CD4-positive, alpha-beta T cell treated with Interleukin-17A for 4 hours (primary cell): ENCODE measurements around the gene NPAS2.
A peak's percentile ranks its signal among the peaks of the same experiment; 100 is the strongest.

ENCODE experiments used
- DNase-seq: peaks from one replicate; pipeline ENCODE4 v3.0.0-alpha.2; 2020; ENCODE audit warnings: mixed read lengths

Gene NPAS2

DNA sequence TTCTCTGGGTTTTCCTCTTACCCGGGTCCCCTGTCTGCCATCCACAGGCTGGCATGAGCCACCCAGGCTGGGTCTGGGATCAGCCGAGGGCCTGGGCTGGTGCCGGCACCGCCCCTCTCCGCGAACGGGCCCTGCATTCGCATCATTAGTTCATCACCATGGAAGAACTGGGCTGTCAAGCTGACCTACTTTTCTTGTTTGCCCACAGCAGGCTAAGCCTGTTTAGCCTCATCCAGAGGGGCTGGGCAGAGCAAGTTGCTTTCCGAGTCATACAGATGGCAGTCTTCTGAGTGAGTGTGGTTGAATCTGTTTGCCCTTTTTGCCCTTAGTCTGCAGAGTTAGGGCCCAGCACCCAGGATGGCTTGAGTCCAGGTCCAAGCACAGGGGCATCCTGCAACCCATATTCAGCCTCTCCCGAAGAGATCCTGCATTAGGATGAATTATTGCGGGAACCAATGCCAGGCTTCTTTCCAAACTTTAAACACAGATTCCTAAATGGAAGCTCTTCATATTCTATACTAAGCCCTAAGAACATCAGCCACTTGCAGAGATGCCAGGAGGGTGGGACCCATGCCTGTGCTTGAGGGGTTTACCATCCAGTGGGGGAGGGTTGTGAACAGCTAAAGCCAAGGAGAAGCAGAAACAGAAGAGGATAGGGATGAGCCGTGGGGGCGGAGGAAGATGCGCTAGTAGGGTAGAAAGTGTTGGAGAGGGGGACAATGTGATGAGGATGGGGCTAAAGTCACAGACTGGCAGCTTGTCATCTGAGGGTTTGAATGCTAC lies 68.0 kb downstream of the NPAS2 start:
- DNase-seq = no peak

DNA sequence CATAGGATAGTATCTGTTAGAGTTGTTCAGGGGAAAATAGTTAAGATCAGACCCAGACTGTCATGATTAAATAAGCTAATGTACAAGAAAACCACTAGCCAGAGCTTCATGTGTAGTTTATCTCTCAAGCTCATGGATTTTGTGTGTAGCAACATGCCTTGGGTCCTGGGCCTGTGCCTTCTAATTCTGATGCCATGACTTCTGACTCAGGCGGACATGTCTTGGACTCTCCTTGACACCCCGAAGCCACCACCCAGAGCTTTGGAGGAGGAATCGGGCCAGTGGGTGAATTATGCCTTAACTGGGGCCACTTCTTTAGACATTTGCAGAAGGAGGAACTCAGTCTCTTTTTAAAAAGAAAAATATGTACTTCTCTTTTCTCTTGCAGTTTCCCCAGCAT lies 68.7 kb downstream of the NPAS2 start:
- DNase-seq = no peak

DNA sequence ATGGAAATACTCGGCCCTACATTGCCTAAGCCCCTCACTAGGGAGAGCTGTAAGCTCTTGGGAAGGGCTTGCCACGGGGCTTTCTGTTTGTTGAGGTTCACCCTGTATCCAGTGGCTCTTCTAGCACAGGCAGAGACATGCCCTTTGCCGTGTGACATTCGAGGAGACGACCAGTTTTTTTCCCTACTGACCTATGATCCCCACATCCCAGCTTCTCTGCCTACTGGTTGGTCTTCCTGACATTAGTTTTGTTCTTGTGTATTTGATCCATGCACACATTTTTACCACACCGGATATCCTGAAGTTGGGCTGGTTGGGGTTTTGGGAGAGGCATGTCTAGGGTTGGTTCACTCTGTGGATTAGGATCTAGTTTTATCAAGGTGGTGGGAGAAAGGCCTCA lies 69.3 kb downstream of the NPAS2 start:
- DNase-seq = no peak

DNA sequence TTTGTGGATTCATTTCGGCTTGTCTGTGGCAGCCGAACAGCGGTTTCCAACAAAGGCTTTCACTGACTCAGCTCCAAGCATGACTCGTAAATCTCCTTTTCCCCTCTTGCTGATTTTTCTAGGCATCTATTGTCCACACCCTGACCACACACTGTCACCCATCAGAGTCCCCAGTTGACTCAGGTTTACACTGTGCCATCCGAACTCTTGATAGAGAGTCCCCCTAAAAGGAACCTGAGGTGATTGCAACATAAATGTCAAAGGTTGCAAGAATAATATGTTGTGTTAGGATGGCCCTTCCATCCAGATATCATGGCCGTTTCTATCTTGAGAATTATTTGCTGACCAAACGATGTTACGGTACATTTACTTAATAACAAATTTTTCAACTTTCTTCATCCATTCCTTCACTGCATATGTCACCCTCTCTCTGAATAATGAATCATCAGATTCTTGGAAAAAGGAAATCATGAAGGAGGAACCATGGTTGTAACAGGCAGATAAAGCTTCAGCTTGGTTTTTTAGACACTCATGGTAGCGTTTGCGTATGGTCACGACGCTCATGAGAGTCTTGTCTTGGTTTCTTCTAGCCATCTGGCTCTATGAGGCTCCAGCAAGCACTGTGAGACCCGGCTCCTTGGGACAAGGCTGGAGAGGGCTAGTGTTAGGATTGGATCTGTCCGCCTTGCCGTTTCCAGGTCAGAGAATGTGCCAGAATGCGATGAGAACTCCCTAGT lies 72.1 kb downstream of the NPAS2 start:
- no peak for DNase-seq

DNA sequence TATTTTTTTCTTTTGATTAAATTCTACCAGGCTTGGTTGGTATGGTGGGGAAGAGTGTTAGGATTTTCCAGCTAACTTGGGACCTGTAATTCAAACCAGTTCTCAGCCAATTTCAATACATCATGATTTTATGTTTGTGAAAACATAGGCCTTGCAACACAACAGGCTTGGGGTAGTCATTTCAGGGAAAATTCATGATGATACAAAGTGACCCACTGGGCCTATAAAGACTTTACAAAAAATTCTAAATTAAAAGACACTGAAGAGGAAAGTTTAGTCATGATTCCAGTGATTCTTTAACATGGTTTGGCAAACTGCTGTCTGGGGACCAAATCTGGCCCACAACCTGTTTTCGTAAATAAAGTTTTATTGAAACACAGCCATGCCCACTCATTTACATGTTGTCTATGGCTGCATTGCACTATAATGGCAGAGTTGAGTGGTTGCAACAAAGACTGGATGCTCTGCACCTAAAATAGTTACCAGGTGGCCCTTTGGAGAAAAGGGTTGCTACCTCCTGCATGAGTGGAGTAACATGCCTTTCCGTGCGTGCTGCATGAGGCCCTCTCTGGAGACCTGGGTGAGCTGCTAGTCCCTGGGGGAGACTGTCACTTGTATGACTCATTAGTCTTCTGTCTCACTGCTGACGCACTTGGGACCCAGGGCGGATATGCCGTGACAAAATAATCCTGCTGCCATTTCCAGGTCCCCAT lies 73.6 kb downstream of the NPAS2 start:
- no peak for DNase-seq

DNA sequence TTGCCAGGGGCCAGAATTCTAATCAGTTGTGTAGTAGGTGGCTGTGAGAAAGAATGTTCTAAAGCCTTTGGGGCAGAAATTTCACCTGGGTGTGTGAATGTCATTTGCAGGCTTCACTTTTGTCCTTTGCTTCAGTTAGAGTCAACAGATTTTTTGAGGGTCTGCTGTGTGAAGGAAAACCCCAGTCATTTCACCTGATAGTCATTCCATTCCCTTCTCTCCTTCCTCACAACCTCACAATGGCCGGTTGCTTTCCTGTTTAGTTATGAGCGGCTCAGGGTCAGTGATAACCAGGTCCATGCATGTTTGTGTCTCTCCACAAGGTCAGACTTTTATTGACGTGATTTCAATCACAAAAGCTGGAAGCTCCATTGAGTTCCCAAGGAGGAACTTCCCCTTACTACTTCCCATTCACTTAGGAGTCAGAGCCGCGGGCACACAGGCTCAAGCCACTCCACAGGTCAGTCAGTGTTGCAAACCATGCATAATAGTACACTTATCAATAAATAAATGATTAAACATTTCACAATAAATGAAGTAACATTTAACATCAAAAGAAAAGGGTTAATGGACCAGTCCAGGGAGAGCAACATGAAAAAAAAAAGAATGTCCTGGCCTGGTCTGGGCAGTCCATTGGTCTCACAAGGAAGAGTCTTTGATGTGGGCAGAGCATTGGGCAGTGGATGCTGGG lies 74.3 kb downstream of the NPAS2 start:
- DNase-seq = no peak

DNA sequence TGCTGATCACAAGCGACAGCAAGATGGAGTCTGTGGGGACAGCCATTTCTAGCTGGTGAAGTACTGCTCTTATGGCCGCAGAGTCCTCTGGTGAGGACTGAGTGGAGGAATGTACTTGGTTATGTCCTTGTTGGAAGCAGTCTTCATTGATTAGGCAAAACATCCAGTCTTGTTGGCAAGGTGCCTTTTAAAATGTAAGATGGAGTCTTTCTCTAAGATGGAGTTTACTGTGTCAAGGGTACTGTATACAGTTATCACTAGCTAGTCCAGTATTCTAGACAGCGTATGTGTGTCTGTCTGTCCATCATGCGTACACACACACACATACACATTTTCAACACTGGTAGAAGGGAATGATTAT lies 74.8 kb downstream of the NPAS2 start:
- DNase-seq = no peak

DNA sequence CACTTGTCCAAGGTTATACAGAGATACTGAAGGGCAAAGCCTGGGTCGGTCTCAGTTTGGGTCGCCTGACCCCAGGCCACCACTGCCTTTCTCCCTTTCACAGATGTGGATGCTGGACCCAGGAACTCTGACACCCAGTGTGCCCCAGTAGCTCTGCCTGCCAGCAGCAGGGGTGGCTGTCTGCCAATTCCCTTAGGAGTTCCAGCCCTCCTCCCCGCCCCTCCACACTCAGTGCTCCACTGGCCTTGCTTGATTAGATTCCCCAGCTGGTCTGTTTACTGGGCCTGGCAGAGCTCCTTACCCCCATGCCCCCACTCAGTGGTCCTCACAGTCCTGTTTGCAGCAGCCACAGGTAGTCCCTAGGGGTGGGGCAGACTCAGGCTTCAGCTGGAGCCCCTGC lies 75.5 kb downstream of the NPAS2 start:
- no peak for DNase-seq

DNA sequence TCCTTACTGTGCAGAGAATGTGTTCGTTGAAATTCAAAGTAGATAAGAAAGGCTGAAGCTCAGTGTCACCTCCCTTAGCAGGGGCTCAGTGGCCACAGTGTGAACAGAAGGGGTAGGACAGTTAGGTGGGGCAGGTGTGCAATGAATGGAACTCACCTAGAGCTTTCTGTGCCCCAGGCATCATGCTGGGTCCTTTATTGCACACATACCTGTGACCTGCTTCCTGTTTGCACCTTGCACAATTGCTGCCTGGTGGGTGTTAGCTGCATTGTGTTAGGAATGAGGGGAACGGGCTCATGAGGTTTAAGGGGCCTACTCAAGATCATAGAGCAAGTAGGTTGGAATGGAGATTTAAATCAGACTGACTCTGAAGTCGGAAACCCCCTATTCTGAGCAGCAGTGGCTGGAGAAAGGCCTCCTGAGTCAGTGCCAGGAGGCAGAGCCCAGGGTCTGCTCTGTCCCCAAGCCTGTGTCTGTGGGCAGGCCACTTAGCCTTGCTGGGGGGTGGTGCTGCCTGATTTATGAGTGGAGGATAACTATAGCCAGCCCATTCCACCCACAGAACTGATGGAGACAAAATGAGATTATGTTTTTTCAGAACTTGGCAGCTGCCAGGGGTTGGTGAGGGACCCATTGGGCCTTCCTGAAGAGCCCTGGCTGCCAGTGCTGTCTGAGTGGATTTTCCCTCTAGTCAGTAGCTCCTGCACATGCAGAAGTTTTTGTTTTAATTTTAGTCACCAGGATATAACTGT lies 76.2 kb downstream of the NPAS2 start:
- DNase-seq = no peak

DNA sequence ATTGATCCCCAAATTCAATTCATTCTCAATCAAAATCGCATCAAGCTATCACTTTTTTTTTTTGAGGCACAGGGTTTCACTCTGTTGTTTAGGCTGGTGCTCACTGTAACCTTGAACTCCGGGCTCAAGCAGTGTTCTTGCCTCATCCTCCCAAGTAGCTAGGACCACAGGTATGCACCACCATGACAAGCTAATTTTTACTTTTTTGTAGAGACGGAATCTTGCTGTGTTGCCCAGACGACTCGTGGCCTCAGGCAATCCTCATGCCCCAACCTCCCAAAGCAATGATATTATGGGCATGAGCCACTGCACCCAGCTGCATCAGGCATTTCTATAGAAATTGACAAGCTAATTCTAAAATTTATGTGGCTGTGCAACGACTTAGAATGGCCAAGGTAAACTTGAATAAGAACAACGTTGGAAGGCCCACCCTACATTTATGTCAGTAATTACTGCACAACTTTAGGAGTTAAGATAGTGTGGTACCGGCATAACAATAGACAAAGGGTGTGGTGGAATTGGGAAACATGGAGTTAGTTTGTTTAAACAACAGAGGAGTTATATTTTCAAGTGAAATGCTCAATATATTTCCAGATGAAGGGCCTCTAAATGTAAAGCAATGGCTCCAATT lies 78.2 kb downstream of the NPAS2 start:
- DNase-seq = no peak

DNA sequence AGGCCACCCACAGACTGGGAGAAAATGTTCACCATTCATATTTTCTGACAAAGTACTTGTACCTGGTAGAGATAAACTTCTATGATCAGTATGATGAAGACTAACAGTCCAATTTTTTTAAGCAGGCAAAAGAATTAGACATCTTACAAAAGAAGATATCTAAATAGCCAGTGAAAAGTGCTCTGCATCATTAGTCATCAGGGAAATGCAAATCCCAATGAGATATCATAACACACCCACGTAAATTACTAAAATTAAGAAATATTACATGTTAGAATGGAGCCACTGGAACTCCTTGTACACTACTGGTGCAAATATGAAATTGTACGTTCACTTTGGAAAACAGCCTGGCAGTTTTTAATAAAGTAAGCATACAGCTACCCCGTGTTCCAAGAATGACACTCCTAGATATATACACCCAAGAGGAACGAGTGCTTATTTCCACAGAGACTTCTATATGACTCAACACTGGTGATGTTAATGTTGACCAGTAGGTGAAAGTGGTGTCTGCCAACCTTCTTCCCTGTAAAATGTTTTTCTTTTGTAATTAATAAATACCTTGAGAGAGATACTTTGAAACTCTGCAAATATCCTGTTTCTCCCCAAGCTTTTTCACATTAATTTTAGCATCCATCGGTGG lies 80.3 kb downstream of the NPAS2 start:
- no peak for DNase-seq

DNA sequence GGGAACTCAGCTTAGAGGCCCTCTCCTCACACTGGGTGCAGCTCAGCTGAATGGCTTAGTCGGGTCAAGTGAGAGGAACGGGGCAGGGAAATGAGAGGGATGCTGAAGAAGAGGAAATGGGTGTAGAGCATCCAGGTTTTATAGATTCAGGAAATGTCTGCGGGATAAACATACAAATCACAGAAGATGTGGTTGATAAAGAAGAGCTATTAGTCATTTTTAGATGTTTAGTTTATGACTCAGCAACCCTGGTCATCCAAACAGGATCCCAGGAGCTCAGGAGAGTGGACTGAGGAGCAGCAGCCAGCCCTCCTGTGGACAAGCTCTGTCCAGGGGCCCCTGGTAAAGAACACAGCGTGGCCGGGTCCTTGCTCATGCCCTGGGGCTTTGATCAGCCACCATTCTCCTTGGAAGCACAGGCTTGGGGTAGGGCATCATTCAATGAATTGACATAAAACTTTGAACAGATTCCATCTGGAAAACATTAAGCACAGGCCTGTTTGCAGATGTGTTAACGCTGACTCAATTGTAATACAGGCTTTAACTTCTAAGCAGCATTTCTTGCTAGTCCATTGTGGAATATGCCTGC lies 83.0 kb downstream of the NPAS2 start:
- DNase-seq = no peak

DNA sequence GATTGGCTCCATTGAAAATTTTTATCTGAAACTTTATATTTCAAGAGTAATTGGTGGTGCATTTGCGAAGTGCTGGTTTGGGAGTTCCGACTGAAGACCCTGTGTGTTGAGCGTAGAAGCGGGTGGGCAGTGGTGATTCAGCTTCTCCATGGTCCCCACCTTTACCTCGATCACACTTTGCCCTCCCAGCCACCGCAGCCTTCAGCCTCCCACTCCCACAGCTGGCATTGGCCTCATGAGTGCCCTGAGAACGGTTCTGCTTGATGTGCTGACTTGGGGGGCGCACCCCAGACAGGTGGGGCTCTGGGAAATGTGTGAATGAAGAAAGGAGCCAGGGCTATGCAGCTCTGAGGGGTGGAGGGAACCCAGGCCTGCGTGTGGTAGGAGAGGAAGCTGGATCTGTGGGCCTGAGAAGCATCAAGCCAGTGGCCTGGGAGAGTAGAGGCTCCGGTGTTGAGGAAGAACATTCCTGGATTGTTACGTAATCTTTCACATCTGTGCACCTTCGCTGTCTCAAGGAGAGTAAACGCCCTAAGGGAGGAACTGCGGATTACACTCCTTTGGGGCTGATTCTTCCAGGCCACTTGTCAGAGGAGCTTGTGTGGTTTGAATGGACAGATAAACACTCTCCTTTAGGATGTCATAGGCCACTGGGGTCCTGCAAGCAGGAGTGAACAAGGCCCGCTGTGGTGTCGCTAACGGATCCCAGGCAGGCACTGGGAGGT lies 83.8 kb downstream of the NPAS2 start:
- DNase-seq = no peak

DNA sequence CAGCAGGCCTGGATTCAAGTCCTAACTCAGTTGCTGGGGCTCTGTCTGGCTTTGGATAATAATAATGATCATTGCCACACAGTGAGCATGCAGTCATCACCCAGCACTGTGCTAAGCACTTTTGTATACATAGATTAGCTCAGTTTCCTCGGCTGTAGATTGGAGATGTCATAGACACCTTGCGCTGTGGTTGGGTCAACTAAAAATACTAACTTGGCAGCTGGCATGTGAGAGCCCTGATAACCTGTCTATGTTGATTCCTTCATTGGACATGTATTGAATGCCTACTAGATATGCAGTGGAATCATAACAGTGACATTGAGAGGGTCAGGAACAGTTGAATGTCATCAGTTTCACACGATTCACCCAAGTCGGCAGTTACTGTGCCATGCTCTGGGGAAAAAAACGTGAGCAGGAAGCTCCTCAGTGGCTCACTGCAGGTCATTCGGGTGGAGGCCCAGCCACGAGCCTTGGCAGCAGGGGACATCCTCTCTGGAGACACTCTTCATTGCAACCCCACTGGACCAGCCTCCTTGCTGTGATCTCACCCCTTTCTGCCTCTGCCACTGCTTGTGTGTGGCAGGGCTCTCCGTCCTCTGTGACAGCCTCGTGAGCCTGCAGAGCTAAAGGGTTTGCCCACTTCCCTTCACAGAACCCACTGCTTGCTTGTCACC lies 85.3 kb downstream of the NPAS2 start:
- no peak for DNase-seq

DNA sequence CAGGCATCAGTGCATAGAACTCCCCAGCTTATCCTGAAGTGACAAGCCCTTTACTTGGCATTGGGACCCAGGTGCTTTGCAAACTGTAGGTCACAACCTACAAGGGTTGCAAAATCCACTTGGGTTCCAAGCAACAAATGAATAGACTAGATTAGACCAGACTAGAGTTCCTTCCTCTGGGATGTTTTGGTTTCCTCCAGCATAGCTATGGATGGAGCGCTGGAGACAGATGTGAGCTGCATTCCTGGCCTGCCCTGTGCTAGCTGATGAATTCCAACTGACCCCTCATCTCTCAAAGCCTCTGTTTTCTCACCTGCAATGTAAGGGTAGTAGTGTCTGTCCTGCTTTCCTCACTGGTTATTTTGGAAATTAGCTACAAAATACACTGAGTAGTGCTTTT lies 86.2 kb downstream of the NPAS2 start:
- no peak for DNase-seq

DNA sequence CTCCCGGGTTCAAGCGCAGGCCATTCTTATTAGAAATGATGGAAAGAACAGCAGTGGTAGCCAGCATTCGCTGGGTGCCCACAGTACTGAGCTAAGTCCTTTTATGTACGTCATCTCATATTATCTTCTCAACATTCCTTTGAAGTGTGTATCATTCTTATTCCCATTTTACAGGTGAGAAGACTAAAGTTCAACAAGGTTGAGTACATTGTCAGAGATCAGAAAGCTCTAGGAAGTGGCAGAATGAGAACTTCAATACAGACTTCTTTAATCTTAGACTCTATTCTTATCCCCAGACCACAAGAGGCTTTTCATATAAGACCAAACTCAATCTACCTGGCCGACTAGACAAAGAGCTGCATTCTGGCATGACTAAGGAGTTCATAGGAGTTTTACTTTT lies 86.7 kb downstream of the NPAS2 start:
- DNase-seq = no peak

DNA sequence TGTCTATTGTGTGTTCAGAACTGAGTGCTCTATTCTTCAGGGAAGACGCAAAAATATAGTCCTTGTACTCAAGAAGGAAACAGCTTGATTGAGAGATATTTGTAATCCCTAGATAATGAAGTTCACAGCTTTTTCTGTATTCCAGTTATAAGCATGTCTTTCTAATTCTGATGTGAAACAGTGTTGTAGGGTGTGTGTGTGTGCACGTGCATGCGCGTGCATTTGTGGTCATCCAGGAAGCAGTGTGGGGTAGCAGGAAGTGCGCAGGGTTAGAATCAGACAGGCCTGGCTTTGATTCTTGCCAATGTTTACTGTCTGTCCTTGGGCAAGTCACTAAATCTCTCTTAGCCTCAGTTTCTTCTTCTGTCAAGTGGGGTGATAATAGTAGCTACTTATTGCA lies 87.9 kb downstream of the NPAS2 start:
- DNase-seq = no peak

DNA sequence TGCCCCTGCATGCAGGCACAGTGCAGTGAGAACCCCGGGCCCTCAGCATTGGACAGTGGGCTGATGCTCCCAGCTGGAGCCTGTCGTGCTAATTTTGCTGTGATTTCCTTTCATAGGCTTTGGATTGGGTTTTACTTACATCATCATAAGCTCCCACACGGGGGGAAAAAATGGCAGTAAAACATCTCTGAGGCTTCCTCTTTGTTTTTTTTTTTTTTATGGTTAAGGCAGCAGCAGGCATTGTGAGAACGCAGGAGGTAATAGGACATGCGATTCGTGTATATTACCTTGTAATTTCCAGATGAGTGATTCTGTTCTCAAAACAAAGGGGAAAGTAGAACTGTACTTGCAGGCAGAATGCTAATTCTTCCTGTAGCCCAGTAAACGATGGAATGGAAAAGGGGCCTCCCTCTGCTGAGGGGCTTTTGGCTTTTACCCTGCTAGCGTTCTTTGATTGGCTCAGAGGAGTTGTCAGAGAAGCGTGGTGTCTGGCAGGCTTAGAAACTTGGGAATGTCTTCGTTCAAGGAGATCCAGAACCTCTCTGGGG lies 89.7 kb downstream of the NPAS2 start:
- no peak for DNase-seq

DNA sequence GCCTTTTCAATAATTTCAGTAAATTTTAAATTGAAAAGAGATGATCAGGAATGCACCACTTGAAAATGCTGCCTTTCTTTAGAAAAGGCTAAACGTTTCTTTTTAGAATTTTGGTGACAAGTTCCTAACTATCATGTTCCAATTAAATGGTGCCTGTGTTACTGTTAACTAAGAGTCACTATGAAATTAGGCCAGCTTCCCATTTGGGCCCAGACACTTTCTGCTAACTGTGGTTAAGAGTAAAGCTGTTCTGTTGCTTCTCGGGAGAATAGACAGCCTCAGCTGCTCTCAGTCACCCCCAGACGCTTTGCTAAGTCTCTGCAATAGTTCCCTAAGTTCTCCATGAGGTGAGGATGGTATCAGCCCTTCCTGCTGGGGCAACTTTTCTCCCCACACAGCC lies 90.2 kb downstream of the NPAS2 start:
- DNase-seq = no peak

DNA sequence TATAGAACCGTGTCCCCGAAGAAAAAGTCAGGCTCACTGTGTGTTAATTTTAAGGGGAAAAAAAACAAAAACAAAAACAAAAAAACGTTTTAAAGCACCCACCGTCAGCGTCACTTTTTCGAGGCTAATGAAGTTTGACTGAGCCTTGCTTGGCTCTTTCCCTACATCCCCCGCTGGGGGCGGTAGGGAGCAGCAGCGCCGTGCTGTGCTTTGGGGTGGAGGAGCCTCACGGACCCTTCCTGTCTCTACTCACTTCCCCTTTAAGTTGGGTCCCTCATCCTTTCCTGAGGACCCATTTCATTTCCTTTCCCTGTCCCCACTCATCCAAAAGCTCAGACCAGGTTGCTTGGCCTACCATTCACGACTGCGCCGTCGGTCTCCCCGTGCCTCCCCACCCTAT lies 99.4 kb downstream of the NPAS2 start:
- peak; percentile 17 for DNase-seq
